ENCODE data around the gene AGBL4.

The AGBL4 gene

GRCh38 chr1:48488721-48489120 lies 1535.0 kb downstream of the AGBL4 start:
- DNase-seq (ENCODE audit: low read depth in 2 of 2), result no peak

All from stimulated activated CD4-positive, alpha-beta T cell treated with anti-CD3 and anti-CD28 coated beads, Interleukin-12 subunit alpha, Interleukin-12 subunit beta, amount 100 ng/mL, for 24 hours (primary cell).